HCT116 (cell line): ENCODE measurements around the gene CRACR2A. TPM values are rescaled to one million over a fixed set of nuclear protein-coding genes. Genes with fewer than 3 reads are reported as not detected.

Experiments used
- ATAC-seq: fragments of 200-7000 bp; cut with Tn5 transposase; 2 replicates; pipeline ENCODE4 v1.9.1; 2020; ENCODE audit warnings: mild to moderate bottlenecking, moderate library complexity
- BruUV-seq: library from RNA; stranded (reverse); fragments of 400-500 nt; replicated peaks from 2 replicates; lab custom pipeline; 2021; lab: Mats Ljungman, UMichigan
- CTCF ChIA-PET: fragments of 300-600 bp; sonication (Branson Sonifier 250); formaldehyde crosslinking; loops from one replicate; lab custom pipeline; 2021; ENCODE audit warnings: antibody characterized with exemption; lab: Charles Lee
- POLR2A ChIA-PET: fragments of 300-600, 350-600 bp; sonication (Branson Sonifier 250); formaldehyde crosslinking; loops from one replicate; lab custom pipeline; 2021; ENCODE audit warnings: antibody characterized with exemption; lab: Charles Lee
- RAD21 ChIA-PET, 2 experiments: fragments of 300-600 bp; sonication (Branson Sonifier 250); formaldehyde crosslinking; loops; one replicate each; lab custom pipeline; 2023; ENCODE audit warnings: low total read pairs in 2 of 2; ENCODE audit not compliant: uncharacterized antibody in 2 of 2, unreplicated experiment in 2 of 2, low non-redundant PET in 1 of 2; lab: Charles Lee
- DNase-seq: peaks from one replicate; pipeline ENCODE4 v3.0.0-alpha.2; 2010; ENCODE audit warnings: low read depth, low spot score
- H2AFZ ChIP-seq: fragments of 200-600 bp; shearing (Covaris generic), sonication (generic); 2 replicates; pipeline ENCODE4 v1.6.1; 2017; ENCODE audit warnings: low read depth, mixed run types, mixed read lengths, antibody characterized with exemption, low read length; ENCODE audit not compliant: poor library complexity, severe bottlenecking
- H3K27ac ChIP-seq: 2 replicates; pipeline ENCODE4 v1.5.1; 2012; ENCODE audit warnings: low read depth, low read length
- H3K27me3 ChIP-seq: fragments of 200-600 bp; sonication (generic); 2 replicates; pipeline ENCODE4 v1.6.1; 2016; ENCODE audit warnings: mixed run types, low read length, mixed read lengths; ENCODE audit not compliant: insufficient read depth
- H3K36me3 ChIP-seq, 2 experiments: fragments of 200-500 bp in 1 of 2; fragments of 200-600 bp in 1 of 2; sonication (Bioruptor generic) in 1 of 2; sonication (generic) in 1 of 2; 2 replicates each; pipeline versions ENCODE4 v1.5.1 to v1.6.1; 2014 to 2016; ENCODE audit warnings: low read length in 2 of 2, inconsistent platforms in 1 of 2, mixed read lengths in 1 of 2, mixed run types in 1 of 2; ENCODE audit not compliant: insufficient read depth in 2 of 2, control insufficient read depth in 1 of 2
- H3K4me1 ChIP-seq, 2 experiments: fragments of 200-600 bp in 1 of 2; sonication (generic) in 1 of 2; 2 replicates each; pipeline versions ENCODE4 v1.5.1 to v1.6.1; 2012 to 2017; ENCODE audit warnings: low read length in 2 of 2, inconsistent platforms in 1 of 2, mild to moderate bottlenecking in 1 of 2, mixed read lengths in 1 of 2, mixed run types in 1 of 2, moderate library complexity in 1 of 2; ENCODE audit not compliant: insufficient read depth in 2 of 2, control insufficient read depth in 1 of 2
- H3K4me2 ChIP-seq: fragments of 200-600 bp; sonication (generic); 2 replicates; pipeline ENCODE4 v1.6.1; 2017; ENCODE audit warnings: mixed run types, low read length, mixed read lengths
- H3K4me3 ChIP-seq, 2 experiments: fragments of 200-600 bp in 1 of 2; sonication (generic) in 1 of 2; replicated peaks in 1 of 2; 2 replicates each; pipeline ENCODE4 v1.5.1; 2011 to 2016; ENCODE audit warnings: low read length in 2 of 2, control low read depth in 1 of 2, low read depth in 1 of 2, mild to moderate bottlenecking in 1 of 2, mixed read lengths in 1 of 2, mixed run types in 1 of 2
- H3K79me2 ChIP-seq: fragments of 200-600 bp; sonication (generic); 2 replicates; pipeline ENCODE4 v1.6.1; 2017; ENCODE audit warnings: mild to moderate bottlenecking, mixed run types, low read length, moderate library complexity, mixed read lengths; ENCODE audit not compliant: insufficient read depth
- H3K9ac ChIP-seq: fragments of 200-600 bp; sonication (generic); 2 replicates; pipeline ENCODE4 v1.6.1; 2016; ENCODE audit warnings: low read length, mixed read lengths
- H3K9me2 ChIP-seq: fragments of 200-600 bp; sonication (generic), shearing (Covaris generic); 2 replicates; pipeline ENCODE4 v1.6.1; 2017; ENCODE audit warnings: mixed run types, mild to moderate bottlenecking, moderate library complexity; ENCODE audit not compliant: insufficient read depth
- H3K9me3 ChIP-seq, 2 experiments: fragments of 200-500 bp in 1 of 2; fragments of 200-600 bp in 1 of 2; sonication (Bioruptor generic) in 1 of 2; sonication (generic) in 1 of 2; 2 replicates each; pipeline ENCODE4 v1.6.1; 2014 to 2017; ENCODE audit warnings: low read length in 2 of 2, mixed read lengths in 2 of 2, inconsistent platforms in 1 of 2, low read depth in 1 of 2, mild to moderate bottlenecking in 1 of 2, mixed run types in 1 of 2, moderate library complexity in 1 of 2; ENCODE audit not compliant: control insufficient read depth in 1 of 2, insufficient read depth in 1 of 2
- H4K20me1 ChIP-seq: fragments of 200-600 bp; sonication (generic), shearing (Covaris generic); 2 replicates; pipeline ENCODE4 v1.6.1; 2017; ENCODE audit warnings: mixed run types, mild to moderate bottlenecking, moderate library complexity; ENCODE audit not compliant: insufficient read depth
- CBX3 ChIP-seq: IDR thresholded peaks from 2 replicates; pipeline ENCODE4 v1.6.1; 2012; ENCODE audit warnings: low read depth
- CEBPB ChIP-seq: IDR thresholded peaks from 2 replicates; pipeline ENCODE4 v1.6.1; 2012; ENCODE audit warnings: low read depth
- EGR1 ChIP-seq: IDR thresholded peaks from 2 replicates; pipeline ENCODE4 v1.6.1; 2012; ENCODE audit warnings: low read depth
- ELF1 ChIP-seq: IDR thresholded peaks from 2 replicates; pipeline ENCODE4 v1.6.1; 2012; ENCODE audit warnings: low read depth, borderline replicate concordance
- EZH2phosphoT487 ChIP-seq: fragments of 200-600 bp; IDR thresholded peaks from 2 replicates; pipeline ENCODE4 v1.6.1; 2018; ENCODE audit warnings: antibody characterized with exemption, borderline replicate concordance
- FOSL1 ChIP-seq: IDR thresholded peaks from 2 replicates; pipeline ENCODE4 v1.6.1; 2012; ENCODE audit warnings: low read depth
- JUND ChIP-seq: IDR thresholded peaks from 2 replicates; pipeline ENCODE4 v1.6.1; 2012
- POLR2A ChIP-seq: IDR thresholded peaks from 2 replicates; pipeline ENCODE4 v1.7.0; 2011; ENCODE audit warnings: borderline replicate concordance; ENCODE audit not compliant: insufficient read depth, insufficient read length; ENCODE audit errors: extremely low read depth
- REST ChIP-seq: IDR thresholded peaks from 2 replicates; pipeline ENCODE4 v1.6.1; 2012; ENCODE audit warnings: low read depth
- SIN3A ChIP-seq: IDR thresholded peaks from 2 replicates; pipeline ENCODE4 v1.6.1; 2012; ENCODE audit warnings: low read depth
- SP1 ChIP-seq: IDR thresholded peaks from 2 replicates; pipeline ENCODE4 v1.6.1; 2012; ENCODE audit warnings: low read depth
- SRF ChIP-seq: IDR thresholded peaks from 2 replicates; pipeline ENCODE4 v1.6.1; 2012; ENCODE audit warnings: low read depth
- TCF7L2 ChIP-seq: IDR thresholded peaks from 2 replicates; pipeline ENCODE4 v1.7.0; 2011; ENCODE audit warnings: borderline replicate concordance, inconsistent platforms; ENCODE audit not compliant: insufficient read depth, insufficient read length; ENCODE audit errors: extremely low read depth
- ZBTB33 ChIP-seq: IDR thresholded peaks from 2 replicates; pipeline ENCODE4 v1.6.1; 2011; ENCODE audit warnings: mild to moderate bottlenecking, low read length, moderate library complexity; ENCODE audit not compliant: insufficient replicate concordance; ENCODE audit errors: extremely low read depth
- ZNF274 ChIP-seq: fragments of 200-500 bp; sonication (Bioruptor generic); IDR thresholded peaks from 2 replicates; pipeline ENCODE4 v1.6.1; 2014; ENCODE audit warnings: mild to moderate bottlenecking, low read depth, low read length, inconsistent platforms
- intact Hi-C: fragments of 100-400 bp; cut with micrococcal nuclease; formaldehyde crosslinking; loops from 2 replicates; pipeline ENCODE4 v1.10.0; 2022
- total RNA-seq: library from RNA; stranded (reverse); gene quantifications from one replicate; pipeline ENCODE4 v1.2.1, GENCODE V29; 2021; ENCODE audit not compliant: unreplicated experiment

CRACR2A gene
- total RNA-seq, 1 experiment from 2014 or later, result 18.4 TPM

- Histone ChIP-seq H3K4me3 (no peak overlapping the region), H3K27me3 (no peaks in the 10 kb centered on the region), H2AFZ (no peak overlapping the region), H3K4me2 (no peak overlapping the region), H3K9ac (no peak overlapping the region), H4K20me1 (no peaks in the 10 kb centered on the region), H3K9me2 (no peaks in the 10 kb centered on the region), H3K36me3 (peaks cover 0 to 3% of the 10 kb centered on the region in 2 experiments; a peak in 2 of 4 replicates), H3K79me2 (no peaks in the 10 kb centered on the region), H3K4me1 (no peaks in the 10 kb centered on the region), H3K9me3 (no peaks in the 10 kb centered on the region), H3K27ac (no peak overlapping the region)
- ChIA-PET RAD21 (no interaction called here), POLR2A (no interaction called here), CTCF (no interaction called here)
- no peak for ATAC-seq
- intact Hi-C loops, result no loop called here
- TF ChIP-seq SP1 (no peak), ELF1 (no peak), POLR2A (no peak), TCF7L2 (no peak)
- no TSS peak for BruUV-seq
- DNase-seq, result no peak
Observed at GRCh38 chr12:3672113-3672509, 80.8 kb downstream of the CRACR2A start.

GRCh38 chr12:3671330-3672112, 81.4 kb downstream of the CRACR2A start:
- Histone ChIP-seq H3K79me2 (no peaks in the 10 kb centered on the region), H3K36me3 (peaks cover 0 to 3% of the 10 kb centered on the region in 2 experiments; a peak in 2 of 4 replicates), H3K4me2 (no peak overlapping the region), H3K4me3 (no peak overlapping the region), H2AFZ (no peak overlapping the region), H3K27me3 (no peaks in the 10 kb centered on the region), H3K27ac (no peak overlapping the region), H4K20me1 (no peaks in the 10 kb centered on the region), H3K4me1 (no peaks in the 10 kb centered on the region), H3K9ac (no peak overlapping the region), H3K9me2 (no peaks in the 10 kb centered on the region), H3K9me3 (no peaks in the 10 kb centered on the region)
- ChIA-PET POLR2A (no interaction called here), CTCF (no interaction called here), RAD21 (no interaction called here)
- no peak for ATAC-seq
- DNase-seq, result no peak
- intact Hi-C loops, result no loop called here
- no TSS peak for BruUV-seq
- TF ChIP-seq EGR1 (no peak), ZNF274 (no peak), ZBTB33 (no peak), TCF7L2 (no peak), EZH2phosphoT487 (no peak), JUND (no peak), FOSL1 (no peak), POLR2A (no peak), REST (no peak), CBX3 (no peak), CEBPB (no peak), SRF (no peak), SIN3A (no peak)
